ENCODE results near the gene CORIN. TPM values are rescaled to one million over a fixed set of nuclear protein-coding genes. Genes with fewer than 3 reads are reported as not detected.
"Not testable (repeated sequence)": the region's sequence is repeated elsewhere in the genome, so short reads cannot be mapped to it uniquely, and the experiment has no call there.

Gene CORIN
- total RNA-seq, 3 donors from 2014 or later, result 1.6 to 6.4 (median 1.6) TPM

DNA sequence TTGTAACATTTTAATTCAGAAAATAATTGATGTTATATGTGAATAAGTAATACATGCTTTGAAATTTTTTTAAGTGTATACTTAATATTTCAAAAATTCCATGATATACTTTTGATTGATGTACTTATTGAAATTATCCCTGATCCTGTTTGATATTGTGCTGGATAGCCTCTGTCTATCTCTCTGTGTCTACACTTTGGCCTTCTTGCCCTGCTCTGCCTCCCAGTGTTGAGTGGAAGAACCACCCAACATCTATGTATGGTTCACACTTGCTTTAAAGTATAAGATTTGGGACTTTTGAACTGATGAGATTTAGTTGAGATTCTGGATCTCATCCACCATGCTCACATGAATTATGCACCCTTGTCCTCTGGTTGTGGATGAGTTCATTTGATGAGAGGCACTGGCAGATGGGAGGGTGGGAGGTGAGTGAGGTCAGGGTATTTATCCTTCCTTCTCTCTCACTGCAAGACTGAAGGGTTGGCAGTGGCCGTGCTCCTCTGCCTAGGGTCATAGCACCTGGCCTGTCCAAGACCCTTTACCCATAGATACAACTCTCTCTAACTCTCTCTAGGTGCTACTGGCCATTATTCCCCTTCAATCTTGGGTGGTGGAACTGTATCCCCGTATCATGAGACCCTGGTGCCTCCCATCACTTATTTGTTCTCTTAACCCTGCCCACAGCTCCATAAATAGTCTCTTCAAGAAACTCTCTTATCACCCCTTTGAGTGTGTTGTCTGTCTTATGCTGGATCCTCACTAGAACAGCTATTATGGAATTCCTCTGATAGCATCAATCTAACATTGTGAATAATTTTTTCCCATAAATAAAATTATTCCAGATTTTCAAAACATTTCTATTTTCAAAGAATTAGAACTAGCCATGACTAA, 75.2 kb downstream of the CORIN start:
- Histone ChIP-seq H3K9me3 (no peaks in the 10 kb centered on the region), H3K27ac (no peak overlapping the region), H3K36me3 (no peaks in the 10 kb centered on the region), H3K4me1 (no peaks in the 10 kb centered on the region), H3K4me3 (no peak overlapping the region), H3K27me3 (no peaks in the 10 kb centered on the region)
- intact Hi-C loops (cut with DNase I; ENCODE audit: low total_unique reads), result no loop called here
- TF ChIP-seq POLR2AphosphoS5 (IDR thresholded peaks at IDR 0.05) (no peak), POLR2A (IDR thresholded peaks at IDR 0.05) (no peak)
- TF ChIP-seq, protein P1, sequence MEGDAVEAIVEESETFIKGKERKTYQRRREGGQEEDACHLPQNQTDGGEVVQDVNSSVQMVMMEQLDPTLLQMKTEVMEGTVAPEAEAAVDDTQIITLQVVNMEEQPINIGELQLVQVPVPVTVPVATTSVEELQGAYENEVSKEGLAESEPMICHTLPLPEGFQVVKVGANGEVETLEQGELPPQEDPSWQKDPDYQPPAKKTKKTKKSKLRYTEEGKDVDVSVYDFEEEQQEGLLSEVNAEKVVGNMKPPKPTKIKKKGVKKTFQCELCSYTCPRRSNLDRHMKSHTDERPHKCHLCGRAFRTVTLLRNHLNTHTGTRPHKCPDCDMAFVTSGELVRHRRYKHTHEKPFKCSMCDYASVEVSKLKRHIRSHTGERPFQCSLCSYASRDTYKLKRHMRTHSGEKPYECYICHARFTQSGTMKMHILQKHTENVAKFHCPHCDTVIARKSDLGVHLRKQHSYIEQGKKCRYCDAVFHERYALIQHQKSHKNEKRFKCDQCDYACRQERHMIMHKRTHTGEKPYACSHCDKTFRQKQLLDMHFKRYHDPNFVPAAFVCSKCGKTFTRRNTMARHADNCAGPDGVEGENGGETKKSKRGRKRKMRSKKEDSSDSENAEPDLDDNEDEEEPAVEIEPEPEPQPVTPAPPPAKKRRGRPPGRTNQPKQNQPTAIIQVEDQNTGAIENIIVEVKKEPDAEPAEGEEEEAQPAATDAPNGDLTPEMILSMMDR (IDR thresholded peaks at IDR 0.05), result no peak
- DNase-seq (ENCODE audit: low spot score in 2 of 2), result no peak

DNA sequence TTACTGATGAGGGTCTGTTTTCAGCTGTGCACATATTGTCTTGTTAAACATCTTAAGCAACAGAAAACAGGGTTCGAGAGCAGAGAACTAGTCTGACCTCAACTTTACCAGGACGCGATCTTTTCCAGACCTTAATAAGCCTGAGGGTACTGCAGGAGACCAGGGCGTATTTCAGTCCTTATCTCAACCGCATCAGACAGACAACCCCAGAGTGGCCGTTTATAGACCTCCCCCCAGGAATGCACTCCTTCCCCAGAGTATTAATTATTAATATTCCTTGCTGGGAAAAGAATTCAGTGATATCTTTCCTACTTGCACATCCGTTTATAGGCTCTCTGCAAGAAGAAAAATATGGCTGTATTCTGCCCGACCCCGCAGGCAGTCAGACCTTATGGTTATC, 84.6 kb downstream of the CORIN start:
- not testable (repeated sequence) for H3K4me1 ChIP-seq

DNA sequence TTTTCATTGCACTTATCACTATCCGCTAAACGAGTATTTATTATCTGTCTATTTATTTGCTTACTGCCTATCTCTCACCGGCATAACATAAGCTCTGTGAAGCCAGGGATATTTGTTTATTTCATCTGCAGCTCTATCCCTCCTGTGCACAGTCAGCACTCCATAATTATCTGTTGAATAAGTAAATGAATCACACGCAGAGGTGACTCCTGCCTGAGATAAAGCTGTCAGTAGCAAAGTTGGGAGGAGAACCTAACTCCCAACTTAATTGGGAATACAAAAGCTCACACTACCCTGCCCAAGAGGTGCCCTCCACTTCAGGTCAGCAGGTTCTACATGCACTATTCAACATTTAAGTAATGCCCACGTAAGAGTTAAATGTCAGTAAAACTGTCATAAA, 85.7 kb downstream of the CORIN start:
- intact Hi-C loops (cut with DNase I; ENCODE audit: low total_unique reads), result no loop called here
- no peaks in the 10 kb centered on the region for H3K36me3 ChIP-seq
- TF ChIP-seq, protein P1 (IDR thresholded peaks at IDR 0.05), result no peak
- TF ChIP-seq POLR2AphosphoS5 (IDR thresholded peaks at IDR 0.05), result no peak
- TF ChIP-seq POLR2A (IDR thresholded peaks at IDR 0.05), result no peak
- no peak overlapping the region for H3K4me3 ChIP-seq
- H3K9me3 ChIP-seq, result peaks cover 0 to 14% of the 10 kb centered on the region in 2 donors
- H3K27me3 ChIP-seq, result no peaks in the 10 kb centered on the region
- DNase-seq (ENCODE audit: low spot score in 2 of 2), result no peak
- no peaks in the 10 kb centered on the region for H3K4me1 ChIP-seq
- no peak overlapping the region for H3K27ac ChIP-seq

More for the DNA sequence above, 84.6 kb downstream of the CORIN start:
- H3K4me3 ChIP-seq; H3K36me3 ChIP-seq; H3K27ac ChIP-seq; H3K27me3 ChIP-seq; intact Hi-C loops (cut with DNase I; ENCODE audit: low total_unique reads); DNase-seq (ENCODE audit: low spot score in 2 of 2): not testable (repeated sequence)
- H3K9me3 ChIP-seq, result peaks cover 0 to 14% of the 10 kb centered on the region in 2 donors

DNA sequence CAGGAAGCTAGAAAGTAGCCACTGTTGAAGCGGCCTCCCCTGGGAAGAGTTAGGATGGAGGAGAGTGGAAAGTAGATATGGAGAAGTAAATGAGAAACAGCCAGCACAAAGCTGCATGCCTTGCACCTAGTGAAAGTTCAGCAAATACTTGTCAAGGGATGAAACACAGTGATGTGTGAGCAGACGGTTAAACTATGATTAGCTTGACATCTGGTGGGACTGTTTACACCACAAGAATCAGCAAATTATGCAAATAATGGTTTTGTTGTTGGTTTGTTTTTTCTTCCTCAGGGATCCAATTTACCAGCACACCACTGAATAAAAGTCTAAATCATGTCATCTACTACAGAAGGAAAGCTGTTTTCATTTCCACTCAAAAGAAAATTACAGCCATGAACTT, 87.1 kb downstream of the CORIN start:
- no peak overlapping the region for H3K4me3 ChIP-seq
- no peak for TF ChIP-seq POLR2A (IDR thresholded peaks at IDR 0.05)
- no peak for TF ChIP-seq POLR2AphosphoS5 (IDR thresholded peaks at IDR 0.05)
- TF ChIP-seq, protein P1 (IDR thresholded peaks at IDR 0.05), result no peak
- peaks cover 0 to 14% of the 10 kb centered on the region in 2 donors for H3K9me3 ChIP-seq
- H3K36me3 ChIP-seq, result no peaks in the 10 kb centered on the region
- no peaks in the 10 kb centered on the region for H3K27me3 ChIP-seq
- intact Hi-C loops (cut with DNase I; ENCODE audit: low total_unique reads), result no loop called here
- no peak overlapping the region for H3K27ac ChIP-seq
- H3K4me1 ChIP-seq, result no peaks in the 10 kb centered on the region
- no peak for DNase-seq (ENCODE audit: low spot score in 2 of 2)

DNA sequence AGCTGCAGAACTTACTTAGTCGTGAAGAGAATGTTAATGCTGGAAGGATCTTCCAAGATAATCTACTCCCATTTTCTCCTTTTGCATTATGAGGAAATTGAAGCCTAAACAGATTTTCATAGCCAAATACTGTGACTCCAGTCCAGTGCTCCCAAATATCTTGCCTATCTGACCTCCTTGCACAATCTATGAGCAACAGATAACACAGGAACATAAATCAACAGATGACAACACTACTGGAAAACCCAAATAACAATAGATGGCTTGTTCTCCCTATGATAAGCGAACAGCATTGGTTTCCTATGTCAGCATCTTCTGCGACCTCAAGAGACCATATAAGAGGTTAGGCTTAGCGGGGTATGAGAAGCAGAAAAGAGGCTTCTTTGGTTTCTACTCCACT, 88.0 kb downstream of the CORIN start:
- H3K36me3 ChIP-seq, result no peaks in the 10 kb centered on the region
- intact Hi-C loops (cut with DNase I; ENCODE audit: low total_unique reads), result no loop called here

More for the DNA sequence above, 88.0 kb downstream of the CORIN start:
- Histone ChIP-seq H3K9me3 (peaks cover 0 to 14% of the 10 kb centered on the region in 2 donors), H3K27me3 (no peaks in the 10 kb centered on the region), H3K27ac (no peak overlapping the region), H3K4me3 (no peak overlapping the region), H3K4me1 (no peaks in the 10 kb centered on the region)
- TF ChIP-seq, protein P1 (IDR thresholded peaks at IDR 0.05), result no peak
- TF ChIP-seq POLR2AphosphoS5 (IDR thresholded peaks at IDR 0.05), result no peak
- TF ChIP-seq POLR2A (IDR thresholded peaks at IDR 0.05), result no peak
- DNase-seq (ENCODE audit: low spot score in 2 of 2), result no peak

Measured in breast epithelium (tissue), 4 donors.